OCI-LY3 (cell line): ENCODE measurements around the gene MAGEB1.
A peak's percentile ranks its signal among the peaks of the same experiment; 100 is the strongest.

ENCODE experiments used
- H2AFZ ChIP-seq: fragments of 200-600, 300-600 bp; shearing (Covaris generic); 2 replicates; pipeline ENCODE4 v1.6.0; 2014; ENCODE audit warnings: antibody characterized with exemption, low read depth, low read length
- H3K27ac ChIP-seq: fragments of 200-600, 300-600 bp; sonication (generic); 2 replicates; pipeline ENCODE4 v1.5.1; 2014; ENCODE audit warnings: mild to moderate bottlenecking, low read length, moderate library complexity, mixed read lengths
- H3K27me3 ChIP-seq: fragments of 200-600, 300-600 bp; sonication (generic); 2 replicates; pipeline ENCODE4 v1.6.1; 2014; ENCODE audit warnings: low read depth, low read length, mixed read lengths
- H3K36me3 ChIP-seq: fragments of 200-600, 300-600 bp; sonication (generic); replicated peaks from 2 replicates; pipeline ENCODE3; 2014; ENCODE audit warnings: low read depth, low read length, mixed read lengths
- H3K4me1 ChIP-seq: fragments of 300-600, 200-600 bp; sonication (generic); 2 replicates; pipeline ENCODE4 v1.6.1; 2014; ENCODE audit warnings: low read length, mixed read lengths
- H3K4me2 ChIP-seq: fragments of 200-600, 300-600 bp; sonication (generic); 2 replicates; pipeline ENCODE4 v1.6.1; 2014; ENCODE audit warnings: low read length, mixed read lengths
- H3K4me3 ChIP-seq: fragments of 300-600, 200-600 bp; sonication (generic); 2 replicates; pipeline ENCODE4 v1.5.1; 2014; ENCODE audit warnings: antibody characterized with exemption, mild to moderate bottlenecking, low read length, moderate library complexity
- H3K79me2 ChIP-seq: fragments of 300-600, 200-600 bp; shearing (Covaris generic); 2 replicates; pipeline ENCODE4 v1.6.1; 2014; ENCODE audit warnings: mild to moderate bottlenecking, low read length, mixed read lengths
- H3K9ac ChIP-seq: fragments of 300-600, 200-600 bp; shearing (Covaris generic); 2 replicates; pipeline ENCODE4 v1.6.0; 2014; ENCODE audit warnings: mild to moderate bottlenecking, low read length, moderate library complexity
- H3K9me3 ChIP-seq: fragments of 200-600, 300-600 bp; shearing (Covaris generic); 2 replicates; pipeline ENCODE4 v1.6.1; 2014; ENCODE audit warnings: low read length, mixed read lengths; ENCODE audit not compliant: insufficient read depth
- H4K20me1 ChIP-seq: fragments of 200-600, 300-600 bp; sonication (generic); 2 replicates; pipeline ENCODE4 v1.6.1; 2016; ENCODE audit warnings: low read length, mixed read lengths; ENCODE audit not compliant: insufficient read depth
- CTCF ChIP-seq: fragments of 200-600, 300-600 bp; sonication (generic); IDR thresholded peaks from 2 replicates; pipeline ENCODE4 v1.5.1; 2014; ENCODE audit warnings: antibody characterized with exemption, low read length, low read depth
- EZH2phosphoT487 ChIP-seq: fragments of 200-600 bp; shearing (Covaris generic); IDR thresholded peaks from 2 replicates; pipeline ENCODE4 v1.6.1; 2018; ENCODE audit warnings: antibody characterized with exemption, mixed run types, low read depth

MAGEB1 gene

GRCh38 chrX:30246769-30247489 lies at the start of gene MAGEB1:
Gene MAGEB1 (plus strand): TSS chrX:30247146. CDS start chrX:30250494, 3,348 bp downstream.
- Histone ChIP-seq H4K20me1 (no peaks in the 10 kb centered on the region), H3K4me2 (peak within 1 kb of the TSS; percentile 17; the same call in 1 of the 2 replicates), H3K79me2 (no peaks in the 10 kb centered on the region), H3K9me3 (no peaks in the 10 kb centered on the region), H3K4me1 (peaks cover 50% of the 10 kb centered on the region), H3K9ac (no peak within 1 kb of the TSS), H3K4me3 (no peak within 1 kb of the TSS), H3K27ac (no peak within 1 kb of the TSS; the same call in 1 of the 2 replicates), H3K36me3 (no peaks in the 10 kb centered on the region), H2AFZ (no peak within 1 kb of the TSS), H3K27me3 (no peaks in the 10 kb centered on the region)
- TF ChIP-seq EZH2phosphoT487 (no peak), CTCF (peak; percentile 8; the same call in 1 of the 2 replicates)

- H3K9me3 ChIP-seq = no peaks in the 10 kb centered on the region
- H3K79me2 ChIP-seq = no peaks in the 10 kb centered on the region
- no peaks in the 10 kb centered on the region for H3K36me3 ChIP-seq
- no peaks in the 10 kb centered on the region for H4K20me1 ChIP-seq
- no peak overlapping the region for H3K9ac ChIP-seq
- H3K27ac ChIP-seq = no peak overlapping the region
- no peak overlapping the region for H3K4me2 ChIP-seq
- H2AFZ ChIP-seq = no peak overlapping the region
- no peak overlapping the region for H3K4me3 ChIP-seq
- H3K27me3 ChIP-seq = no peaks in the 10 kb centered on the region
- H3K4me1 ChIP-seq = peaks cover 7% of the 10 kb centered on the region; the same call in 1 of the 2 replicates
- TF ChIP-seq EZH2phosphoT487 = no peak
- TF ChIP-seq CTCF = no peak
These were observed 34.8 kb upstream of the MAGEB1 start for GRCh38 chrX:30212172-30212571.

GRCh38 chrX:30215357-30215843 lies 31.5 kb upstream of the MAGEB1 start, which contains the start of gene MAGEB2:
Gene MAGEB2 (plus strand): TSS chrX:30215563. CDS start chrX:30218581, 3,018 bp downstream.
- H3K27me3 ChIP-seq = no peaks in the 10 kb centered on the region
- no peak within 1 kb of the TSS for H3K4me3 ChIP-seq
- no peaks in the 10 kb centered on the region for H4K20me1 ChIP-seq
- TF ChIP-seq CTCF (no peak), EZH2phosphoT487 (no peak)
- H3K27ac ChIP-seq = no peak within 1 kb of the TSS
- H2AFZ ChIP-seq = no peak within 1 kb of the TSS
- no peaks in the 10 kb centered on the region for H3K36me3 ChIP-seq
- no peaks in the 10 kb centered on the region for H3K79me2 ChIP-seq
- H3K4me1 ChIP-seq = no peaks in the 10 kb centered on the region
- H3K9me3 ChIP-seq = no peaks in the 10 kb centered on the region
- no peak within 1 kb of the TSS for H3K4me2 ChIP-seq
- H3K9ac ChIP-seq = no peak within 1 kb of the TSS

- no peaks in the 10 kb centered on the region for H3K9me3 ChIP-seq
- no peaks in the 10 kb centered on the region for H3K27me3 ChIP-seq
- H3K79me2 ChIP-seq = no peaks in the 10 kb centered on the region
- H3K4me1 ChIP-seq = no peaks in the 10 kb centered on the region
- no peaks in the 10 kb centered on the region for H3K36me3 ChIP-seq
- TF ChIP-seq EZH2phosphoT487 = no peak
- TF ChIP-seq CTCF = no peak
- no peak overlapping the region for H3K9ac ChIP-seq
- no peak overlapping the region for H3K27ac ChIP-seq
- H4K20me1 ChIP-seq = no peaks in the 10 kb centered on the region
- no peak overlapping the region for H3K4me2 ChIP-seq
- H3K4me3 ChIP-seq = no peak overlapping the region
- no peak overlapping the region for H2AFZ ChIP-seq
These were observed 29.5 kb upstream of the MAGEB1 start for GRCh38 chrX:30217465-30217864.
